GM19452 (cell line): ENCODE results near the gene ALKBH4.
"Not testable (repeated sequence)": the region's sequence is repeated elsewhere in the genome, so short reads cannot be mapped to it uniquely, and the experiment has no call there.

Experiments used
- ATAC-seq: cut with Tn5 transposase; IDR thresholded peaks from one replicate; pipeline ENCODE4 v1.9.1; 2021; ENCODE audit not compliant: unreplicated experiment

Gene ALKBH4

DNA sequence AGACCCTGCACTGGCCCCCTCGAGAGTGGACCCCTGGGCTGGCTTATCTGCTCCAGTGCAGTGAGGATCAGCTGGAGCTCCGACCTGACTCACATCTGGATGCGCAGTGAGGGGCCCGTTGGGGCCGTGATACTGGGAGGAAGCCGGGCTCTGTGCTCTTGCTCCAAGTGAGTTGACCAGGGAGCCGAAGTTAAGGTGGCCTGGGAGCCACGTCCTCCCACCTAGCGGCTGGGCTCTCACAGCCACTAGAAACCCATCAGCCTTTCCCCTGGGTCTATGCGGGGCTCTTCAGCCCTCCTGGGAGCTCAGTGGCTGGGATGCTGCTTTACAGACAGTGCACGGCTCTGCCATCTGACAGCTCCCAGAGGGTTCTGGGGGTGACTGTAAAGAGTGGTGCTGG, 9.1 kb downstream of the ALKBH4 start:
- ATAC-seq, result no peak

DNA sequence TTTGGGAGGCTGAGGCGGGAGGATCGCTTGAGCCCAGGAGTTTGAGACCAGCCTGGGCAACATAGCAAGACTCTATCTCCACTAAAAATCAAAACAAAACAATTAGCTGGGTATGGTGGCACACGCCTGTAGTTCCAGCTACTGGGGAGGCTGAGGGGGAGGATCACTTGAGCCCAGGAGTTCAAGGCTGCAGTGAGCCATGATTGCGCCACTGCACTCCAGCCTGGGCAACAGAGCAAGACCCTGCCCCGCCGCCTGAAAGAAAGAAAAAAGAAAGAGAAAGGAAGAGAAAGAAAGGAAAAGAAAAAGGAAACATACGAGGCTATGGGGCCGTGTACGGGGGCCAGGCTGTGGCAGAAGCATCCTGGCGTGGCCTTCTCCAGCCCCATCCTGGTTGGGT, 9.7 kb downstream of the ALKBH4 start:
- not testable (repeated sequence) for ATAC-seq

DNA sequence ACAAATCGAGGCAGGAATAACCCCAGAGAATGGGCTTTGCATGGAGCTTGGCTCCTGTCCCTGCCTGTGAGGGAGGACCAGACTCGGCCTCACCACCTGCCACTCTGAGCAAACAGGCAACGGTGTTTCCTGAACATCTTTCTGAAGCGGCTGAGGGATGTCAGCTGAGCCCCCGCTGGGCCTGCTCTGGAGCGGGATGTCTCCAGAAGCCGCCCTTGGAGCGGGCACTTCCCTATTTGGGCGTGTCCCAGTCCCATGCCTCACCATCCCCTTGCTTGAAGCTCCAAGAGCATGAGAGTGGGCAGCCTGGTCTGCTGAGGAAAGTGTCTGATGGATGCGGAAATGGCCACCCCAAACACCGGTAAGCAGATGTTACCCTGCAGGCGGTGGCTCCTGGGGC, 10.2 kb downstream of the ALKBH4 start:
- ATAC-seq, result no peak

DNA sequence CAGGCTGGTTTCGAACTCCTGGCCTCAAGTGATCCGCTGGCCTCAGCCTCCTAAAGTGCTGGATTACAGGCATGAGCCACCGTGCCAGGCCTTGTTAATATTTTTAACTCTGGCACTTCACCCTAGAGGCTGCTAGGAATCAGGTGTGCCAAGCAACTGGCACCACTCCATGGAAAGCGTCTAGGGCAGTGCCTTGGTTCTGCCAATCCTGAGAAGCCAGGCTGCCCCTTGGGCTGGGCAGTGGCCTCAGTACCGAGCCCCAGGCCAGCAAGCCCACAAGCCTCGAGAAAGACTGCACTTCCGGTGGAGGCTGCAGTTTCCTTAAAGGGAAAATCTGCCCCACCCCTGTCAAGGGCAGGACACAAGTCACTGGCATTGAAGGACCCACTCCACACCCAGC, 11.3 kb downstream of the ALKBH4 start:
- ATAC-seq, result no peak

DNA sequence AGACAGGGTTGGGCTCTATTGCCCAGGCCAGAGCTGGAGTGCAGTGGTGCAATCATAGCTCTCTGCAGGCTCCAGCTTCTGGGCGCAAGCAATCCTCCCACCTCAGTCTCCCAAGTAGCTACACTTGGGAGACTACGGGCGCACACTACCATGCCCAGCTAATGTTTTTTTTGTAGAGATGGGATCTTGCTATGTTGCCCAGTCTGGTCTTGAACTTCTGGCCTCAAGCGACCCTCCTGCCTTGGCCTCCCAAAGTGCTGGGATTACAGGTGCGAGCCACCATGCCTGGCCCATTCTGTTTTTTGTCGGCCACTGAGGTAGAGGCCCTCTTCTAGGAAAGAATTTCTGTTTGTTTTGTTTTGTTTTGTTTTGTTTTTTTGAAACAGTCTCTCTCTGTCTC, 12.2 kb downstream of the ALKBH4 start:
- ATAC-seq, result no peak

DNA sequence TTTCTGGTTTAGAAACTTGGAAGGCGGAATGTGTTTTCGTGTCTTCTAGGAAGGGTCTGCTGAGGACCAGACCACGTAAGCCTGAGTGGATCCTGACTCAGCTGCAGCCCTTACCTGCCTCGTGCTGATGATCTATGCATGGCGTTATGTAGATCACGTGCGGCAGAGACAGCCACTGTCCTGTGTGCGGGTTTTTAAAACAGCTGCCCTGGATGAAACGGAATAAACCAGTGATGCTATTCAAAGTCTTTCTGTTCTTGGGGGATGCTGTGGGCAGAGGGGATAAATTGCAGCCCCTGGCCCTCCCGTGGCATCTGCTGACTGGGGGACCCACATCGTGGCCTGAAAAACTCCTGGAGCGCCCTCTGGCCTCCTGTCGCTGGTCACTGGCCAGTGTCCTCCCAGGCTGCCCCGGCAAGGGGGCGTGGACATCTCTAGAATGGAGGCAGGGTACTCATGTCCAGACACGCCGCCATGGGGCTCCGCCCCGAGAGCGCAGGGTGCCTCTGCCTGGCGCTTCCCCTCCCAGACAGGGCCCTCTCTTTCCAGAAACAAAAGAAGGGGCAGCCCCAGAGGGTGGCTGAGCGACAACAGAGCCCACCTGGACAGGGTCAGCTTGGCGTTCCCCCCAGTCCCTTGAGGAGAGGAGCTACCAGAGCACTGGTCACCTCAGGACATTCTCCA, 13.2 kb downstream of the ALKBH4 start:
- no peak for ATAC-seq

DNA sequence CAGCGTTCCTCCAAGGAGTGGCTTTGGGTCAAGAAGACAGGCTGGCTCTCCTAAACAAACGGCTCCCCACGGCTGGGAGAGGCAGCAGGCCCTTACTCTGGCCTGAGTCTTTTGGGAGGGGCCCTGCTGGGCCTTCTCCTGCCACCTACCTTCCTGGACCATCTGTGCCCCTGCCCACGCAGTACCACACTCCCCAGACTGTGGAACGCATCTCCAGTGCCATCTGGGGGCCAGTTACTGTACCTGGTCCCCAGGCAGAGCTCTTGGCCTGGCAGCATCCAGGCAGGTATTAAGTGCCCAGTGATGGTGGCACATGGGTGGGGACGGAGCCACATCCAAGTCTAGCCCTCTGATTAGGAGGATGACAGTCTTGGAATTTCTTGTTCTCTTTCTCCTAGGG, 14.4 kb downstream of the ALKBH4 start:
- no peak for ATAC-seq

DNA sequence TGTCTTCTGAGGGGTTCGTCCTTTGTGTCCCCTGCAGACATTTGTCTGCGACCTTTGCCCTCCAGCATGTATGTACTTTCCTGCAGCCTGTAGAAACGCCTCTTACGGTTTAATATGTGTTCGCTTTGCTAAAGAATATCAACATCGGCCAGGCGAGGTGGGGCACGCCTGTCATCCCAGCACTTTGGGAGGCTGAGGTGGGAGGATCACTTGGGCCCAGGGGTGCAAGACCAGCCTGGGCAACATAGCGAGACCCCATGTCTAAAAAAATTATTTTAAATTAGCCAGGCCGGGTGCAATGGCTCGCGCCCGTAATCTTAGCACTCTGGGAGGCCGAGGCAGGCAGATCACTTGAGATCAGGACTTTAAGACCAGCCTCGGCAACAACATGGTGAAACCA, 15.5 kb downstream of the ALKBH4 start:
- ATAC-seq, result no peak

DNA sequence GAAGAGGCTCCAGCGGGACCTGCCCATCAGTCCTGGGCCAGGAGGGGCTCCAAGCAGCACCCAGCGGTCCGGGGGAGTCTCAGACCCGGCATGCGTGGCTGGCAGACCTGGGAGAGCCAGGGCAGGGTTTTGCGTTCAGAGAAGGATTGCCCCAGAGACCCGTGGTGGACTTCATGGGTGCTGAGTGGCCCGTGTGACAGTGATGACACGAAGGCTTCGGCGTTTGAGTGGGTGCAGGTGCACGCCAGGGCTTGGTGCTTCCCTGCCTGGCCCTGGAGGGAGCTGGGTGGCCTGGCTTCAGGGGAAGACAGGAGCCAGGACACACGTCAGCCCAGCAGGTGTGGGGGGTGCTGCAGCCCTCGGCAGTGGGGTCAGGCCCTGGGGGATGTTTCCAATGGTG, 17.4 kb downstream of the ALKBH4 start:
- no peak for ATAC-seq

DNA sequence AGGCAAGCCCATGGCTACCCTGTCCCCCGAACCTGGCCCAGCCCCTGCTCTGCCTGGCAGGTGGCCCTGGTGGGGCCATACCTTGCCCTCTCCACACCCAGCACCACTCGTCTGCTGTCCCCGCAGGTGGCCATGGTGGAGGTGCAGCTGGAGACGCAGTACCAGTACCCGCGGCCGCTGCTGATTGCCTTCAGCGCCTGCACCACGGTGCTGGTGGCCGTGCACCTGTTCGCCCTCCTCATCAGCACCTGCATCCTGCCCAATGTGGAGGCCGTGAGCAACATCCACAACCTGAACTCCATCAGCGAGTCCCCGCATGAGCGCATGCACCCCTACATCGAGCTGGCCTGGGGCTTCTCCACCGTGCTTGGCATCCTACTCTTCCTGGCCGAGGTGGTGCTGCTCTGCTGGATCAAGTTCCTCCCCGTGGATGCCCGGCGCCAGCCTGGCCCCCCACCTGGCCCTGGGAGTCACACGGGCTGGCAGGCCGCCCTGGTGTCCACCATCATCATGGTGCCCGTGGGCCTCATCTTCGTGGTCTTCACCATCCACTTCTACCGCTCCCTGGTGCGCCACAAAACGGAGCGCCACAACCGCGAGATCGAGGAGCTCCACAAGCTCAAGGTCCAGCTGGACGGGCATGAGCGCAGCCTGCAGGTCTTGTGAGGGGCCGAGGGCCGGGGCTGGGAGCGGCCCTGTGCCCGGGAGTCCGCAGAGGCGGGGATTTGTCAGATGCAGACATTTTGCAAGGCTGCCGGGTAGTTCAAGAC, 18.1 kb downstream of the ALKBH4 start:
- no peak for ATAC-seq

DNA sequence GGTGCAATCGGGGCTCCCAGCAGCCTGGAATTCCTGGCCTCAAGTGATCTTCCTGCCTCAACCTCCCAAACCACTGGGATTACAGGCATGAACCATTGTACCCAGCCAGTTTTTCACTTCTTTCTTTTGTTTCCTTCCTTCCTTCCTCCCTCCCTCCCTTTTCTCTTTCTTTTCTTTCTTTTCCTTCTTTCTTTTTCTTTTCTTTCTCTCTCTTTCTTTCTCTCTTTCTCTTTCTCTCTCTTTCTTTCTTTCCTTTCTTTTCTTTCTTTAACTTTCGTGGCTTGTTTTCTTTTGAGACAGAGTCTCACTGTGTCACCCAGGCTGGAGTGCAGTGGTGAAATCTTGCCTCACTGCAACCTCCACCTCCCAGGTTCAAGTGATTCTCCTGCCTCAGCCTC, 19.0 kb downstream of the ALKBH4 start:
- ATAC-seq, result no peak

DNA sequence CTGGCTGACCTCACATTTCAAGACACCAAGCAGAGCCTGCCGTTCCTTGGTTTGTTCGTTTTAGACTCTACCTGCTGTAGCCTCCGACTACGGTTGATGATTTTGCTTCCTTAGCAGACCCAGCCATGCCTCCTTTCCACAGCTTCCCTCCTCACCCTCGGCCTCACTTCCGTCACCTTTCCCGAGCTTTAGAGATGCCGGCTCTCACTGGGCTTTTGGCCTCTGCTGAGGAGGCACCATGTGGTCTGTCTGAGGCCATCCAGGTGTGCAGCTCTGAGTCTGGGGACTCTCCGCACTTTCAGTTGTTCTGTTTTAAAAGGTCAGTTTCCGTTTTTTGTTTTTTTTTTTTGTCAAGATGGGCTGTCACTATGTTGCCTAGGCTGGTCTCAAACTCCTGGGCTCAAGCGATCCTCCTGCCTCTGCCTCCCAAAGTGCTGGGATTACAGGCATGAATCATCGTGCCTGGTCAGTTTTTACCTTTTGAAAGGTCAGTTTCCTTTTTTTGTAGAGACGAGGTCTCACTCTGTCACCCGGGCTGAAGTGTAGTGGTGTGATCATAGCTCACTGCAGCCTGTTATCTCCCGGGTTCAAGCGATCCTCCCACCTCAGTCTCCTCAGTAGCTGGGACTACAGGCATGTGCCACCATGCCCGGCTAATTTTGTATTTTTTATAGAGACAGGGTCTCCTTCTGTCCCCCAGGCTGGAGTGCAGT, 19.5 kb downstream of the ALKBH4 start:
- peak; percentile 42 for ATAC-seq

DNA sequence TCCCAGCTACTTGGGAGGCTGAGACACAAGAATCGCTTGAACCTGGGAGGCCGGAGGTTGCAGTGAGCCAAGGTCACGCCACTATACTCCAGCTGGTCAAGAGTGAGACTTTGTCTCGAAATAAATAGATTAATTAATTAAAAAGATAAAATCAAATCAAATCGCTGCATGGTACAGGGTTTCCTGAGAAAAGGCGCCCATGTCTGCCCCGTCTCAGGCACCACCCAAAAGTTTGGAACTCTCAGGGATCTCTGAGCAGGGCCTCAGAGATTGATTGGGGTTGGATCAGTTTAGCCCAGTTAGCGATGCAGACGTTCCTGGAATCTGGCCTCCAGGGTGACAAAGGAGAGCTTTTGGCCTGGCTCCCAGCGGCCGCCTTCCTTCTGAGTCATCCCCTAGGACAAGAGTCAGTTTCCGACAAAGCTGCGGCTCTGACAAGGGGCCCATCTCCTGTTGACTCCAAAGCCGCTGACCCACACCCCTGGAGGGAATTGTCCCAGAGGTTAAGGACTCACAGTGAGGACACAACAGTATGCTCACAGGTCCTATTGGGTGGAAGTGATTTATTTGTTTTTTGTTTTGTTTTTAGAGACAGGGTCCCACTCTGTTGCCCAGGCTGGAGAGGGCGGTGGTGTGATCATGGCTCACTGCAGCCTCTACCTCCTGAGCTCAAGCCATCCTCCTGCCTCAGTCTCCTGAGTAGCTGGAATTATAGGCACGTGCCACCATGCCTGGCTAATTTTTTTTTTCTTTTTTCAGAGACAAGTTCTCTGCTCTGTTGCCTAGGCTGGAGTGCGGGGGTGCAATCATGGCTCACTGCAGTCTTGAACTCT, 24.5 kb downstream of the ALKBH4 start:
- no peak for ATAC-seq

DNA sequence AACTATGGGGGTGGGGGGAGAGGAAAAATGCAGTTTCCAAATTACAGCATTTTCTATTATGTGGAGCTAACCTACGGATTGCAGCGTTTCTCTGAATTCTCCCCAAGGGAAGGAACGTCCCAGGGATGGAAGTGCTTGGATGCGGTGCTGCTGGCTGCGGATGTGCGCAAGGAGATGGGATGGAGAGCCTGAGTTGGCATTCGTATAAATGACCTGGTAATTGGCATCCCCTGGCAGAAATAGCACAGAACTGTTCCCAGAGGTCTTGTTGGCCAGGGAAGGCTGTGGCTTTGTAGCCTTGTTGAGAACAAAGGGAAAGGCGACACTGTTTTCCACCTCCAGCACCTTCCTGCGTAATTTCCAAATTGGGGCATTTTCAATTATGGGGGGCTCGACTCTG, 28.5 kb downstream of the ALKBH4 start:
- no peak for ATAC-seq

DNA sequence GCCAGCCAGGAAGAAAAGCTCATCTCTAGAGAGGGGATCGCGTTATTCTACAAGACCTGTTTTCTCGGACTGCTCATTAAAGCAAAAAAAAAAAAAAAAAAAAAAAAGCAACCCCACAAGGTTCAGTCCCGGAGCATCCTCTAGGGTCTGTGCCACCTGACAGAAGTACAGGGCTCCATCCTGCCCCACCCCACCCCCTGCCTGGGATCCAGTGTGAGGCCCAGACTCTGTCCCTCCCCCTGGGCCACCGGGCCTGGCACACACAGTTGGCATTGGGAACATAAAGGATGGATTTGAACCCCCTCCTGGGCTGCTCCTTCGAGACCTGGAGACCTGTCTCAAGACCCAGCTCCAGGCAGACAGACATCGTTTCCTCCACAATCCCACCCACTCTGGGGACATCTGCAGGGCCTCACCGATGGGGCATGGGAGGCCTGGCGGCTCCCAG, 30.6 kb downstream of the ALKBH4 start:
- no peak for ATAC-seq

DNA sequence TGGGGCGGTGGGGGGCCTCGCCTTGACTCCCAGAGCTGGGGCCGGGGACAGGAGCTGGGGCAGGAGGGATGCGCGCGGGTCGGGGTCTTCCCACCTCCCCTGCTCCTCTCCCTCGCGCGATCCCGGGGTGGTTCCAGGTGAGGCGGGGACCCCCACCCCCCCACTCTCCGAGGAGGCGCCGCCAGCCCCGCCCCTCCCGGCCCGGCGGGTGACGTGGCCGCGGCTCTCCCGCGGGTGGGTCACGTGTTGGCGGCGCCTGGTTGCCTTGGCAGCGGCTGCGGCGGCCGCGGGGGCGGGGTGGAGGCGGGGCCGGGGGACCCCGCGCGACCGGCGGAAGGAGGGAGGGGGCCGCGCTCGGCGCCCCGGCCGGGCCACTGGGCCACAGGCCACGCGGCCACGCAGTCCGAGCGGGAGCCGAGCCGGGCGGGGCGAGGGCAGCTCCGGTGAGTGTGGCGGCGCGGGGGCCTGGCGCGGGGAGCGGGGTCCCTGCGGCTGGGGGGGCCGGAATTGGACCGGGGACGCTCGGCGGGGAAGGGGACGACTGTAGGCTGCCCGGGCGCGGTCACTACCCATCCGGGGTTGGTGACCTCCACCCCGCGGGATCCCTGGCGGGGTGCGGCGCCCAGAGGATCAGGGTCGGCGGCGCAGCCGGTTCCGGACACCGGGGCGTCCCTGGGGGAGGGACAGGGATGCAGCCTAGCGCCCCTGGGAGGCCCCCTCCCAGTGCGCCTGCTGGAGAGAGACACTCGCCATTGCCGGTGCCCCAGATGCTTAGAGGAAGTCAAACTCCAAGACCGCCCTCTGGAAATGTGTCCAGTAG, 31.2 kb downstream of the ALKBH4 start, which contains the start of gene ORAI2:
ORAI2 (plus strand) TSS at position 357 of the 820 bp plus-strand sequence. CDS start 5,382 bp downstream, outside the sequence.
- ATAC-seq, result peak; percentile 59

DNA sequence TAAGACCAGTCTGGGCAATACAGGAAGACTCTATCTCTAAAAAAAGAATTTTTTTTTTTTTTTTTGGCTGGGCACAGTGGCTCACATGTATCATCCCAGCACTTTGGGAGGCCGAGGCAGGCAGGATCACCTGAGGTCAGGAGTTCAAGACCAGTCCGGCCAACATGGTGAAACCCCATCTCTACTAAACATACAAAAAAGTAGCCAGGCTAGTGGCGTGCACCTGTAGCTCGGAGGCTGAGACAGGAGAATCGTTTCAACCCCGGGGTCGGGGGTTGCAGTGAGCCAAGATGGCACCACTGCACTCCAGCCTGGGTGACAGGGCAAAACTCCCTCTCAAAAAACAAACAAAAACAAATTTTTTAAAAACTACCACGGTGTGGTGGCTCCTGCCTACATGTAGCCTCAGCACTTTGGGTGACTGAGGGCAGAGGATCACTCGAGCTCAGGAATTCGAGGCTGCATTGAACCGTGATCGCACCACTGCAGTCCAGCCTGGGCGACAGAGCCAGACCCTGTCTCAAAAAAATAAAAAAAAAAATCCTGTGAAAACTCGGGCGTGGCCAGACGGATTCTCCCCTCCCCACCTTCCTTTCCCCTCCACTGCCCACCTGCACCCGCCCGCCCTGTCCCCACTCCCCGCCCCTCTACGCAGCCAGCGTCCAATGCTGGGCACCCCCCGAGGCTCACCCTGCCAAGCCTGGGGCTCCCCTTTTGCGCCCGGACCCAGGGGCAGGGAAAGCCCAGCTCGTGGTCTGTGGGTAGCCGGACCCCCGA, 32.0 kb downstream of the ALKBH4 start:
- peak; percentile 32 for ATAC-seq

DNA sequence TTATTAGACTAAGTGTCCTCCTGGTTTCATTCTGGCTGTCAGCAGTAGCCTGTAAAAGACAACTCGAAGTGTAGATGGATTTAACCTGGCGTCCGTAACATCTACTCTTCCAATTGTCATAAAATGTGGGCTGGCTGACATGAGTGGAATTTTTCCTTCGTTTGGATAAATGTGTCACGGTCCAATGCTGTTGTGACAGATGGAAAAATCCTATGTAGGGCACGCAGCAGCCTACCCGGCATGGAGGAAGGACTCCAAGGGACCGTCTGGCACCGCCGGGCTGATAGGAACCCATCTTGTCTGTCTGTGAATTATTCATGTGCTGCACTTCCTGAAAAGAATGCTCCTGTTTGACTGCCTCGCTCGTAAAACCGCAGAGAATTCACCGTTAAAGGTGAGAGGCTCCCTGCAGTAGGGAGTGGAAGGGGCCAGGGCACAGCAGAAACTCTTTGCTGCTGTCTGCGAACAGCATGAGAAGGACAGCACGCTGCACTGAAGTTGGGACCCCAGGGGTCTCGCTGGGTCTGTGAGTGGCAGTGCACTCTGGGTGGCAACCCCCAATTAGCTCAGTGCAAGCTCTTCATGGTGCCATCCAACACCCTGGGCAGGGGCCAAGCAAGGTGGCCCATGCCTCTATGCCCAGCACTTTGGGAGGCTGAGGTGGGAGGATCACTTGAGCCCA, 32.9 kb downstream of the ALKBH4 start:
- ATAC-seq, result no peak
